ENCODE measurements around the gene FASTK.

Gene FASTK

GRCh38 chr7:151063212-151063561 lies 17.4 kb downstream of the FASTK start:
- no peak for DNase-seq

GRCh38 chr7:151062399-151063211 lies 18.0 kb downstream of the FASTK start:
- no peak for DNase-seq

- no peak for DNase-seq
Observed at GRCh38 chr7:151062111-151062398, 18.6 kb downstream of the FASTK start.

- no peak for DNase-seq
Observed at GRCh38 chr7:151061213-151062110, 19.1 kb downstream of the FASTK start.

- DNase-seq: peak; percentile 11
Observed at GRCh38 chr7:151060416-151061212, 20.0 kb downstream of the FASTK start.

GRCh38 chr7:151060113-151060415 lies 20.5 kb downstream of the FASTK start:
- DNase-seq: no peak

- peak; percentile 71 for DNase-seq
Observed at GRCh38 chr7:151059367-151060112, 21.1 kb downstream of the FASTK start, which contains the start of gene SLC4A2. SLC4A2 (plus strand) TSS chr7:151059589; CDS start chr7:151061988, 2,399 bp downstream.

- DNase-seq: peak; percentile 20
Observed at GRCh38 chr7:151058781-151059366, 21.7 kb downstream of the FASTK start.

- peak; percentile 99 for DNase-seq
Observed at GRCh38 chr7:151057989-151058780, 22.4 kb downstream of the FASTK start.

- DNase-seq: no peak
Observed at GRCh38 chr7:151057506-151057988, 23.1 kb downstream of the FASTK start, which contains the start of gene CDK5. CDK5 (minus strand) TSS chr7:151057897; CDS start chr7:151057848, 49 bp downstream.

GRCh38 chr7:151056666-151057505 lies 23.7 kb downstream of the FASTK start:
- no peak for DNase-seq

- DNase-seq: no peak
Observed at GRCh38 chr7:151056283-151056665, 24.3 kb downstream of the FASTK start.

- DNase-seq: no peak
Observed at GRCh38 chr7:151053751-151054150, 26.9 kb downstream of the FASTK start.

- DNase-seq: no peak
Observed at GRCh38 chr7:151053096-151053495, 27.5 kb downstream of the FASTK start.

GRCh38 chr7:151051108-151051507 lies 29.5 kb downstream of the FASTK start:
- peak; percentile 58 for DNase-seq

- no peak for DNase-seq
Observed at GRCh38 chr7:151048911-151049463, 31.6 kb downstream of the FASTK start.

GRCh38 chr7:151047976-151048815 lies 32.4 kb downstream of the FASTK start, which contains the start of gene ASIC3:
ASIC3 (plus strand) TSS chr7:151048531; CDS start chr7:151048886, 355 bp downstream.
- no peak for DNase-seq
